Stimulated activated CD4-positive, alpha-beta T cell treated with anti-CD3 and anti-CD28 coated beads, TNF-alpha, amount 100 ng/mL, for 4 hours (primary cell): Measurements from ENCODE around the gene TMPRSS11A.

ENCODE experiments used
- DNase-seq, 3 experiments: peaks; one replicate each; pipeline ENCODE4 v3.0.0-alpha.2; 2020; ENCODE audit warnings: low read depth in 3 of 3

The TMPRSS11A gene

GRCh38 chr4:67912080-67912479 lies 51.2 kb downstream of the TMPRSS11A start:
- no peak for DNase-seq

- DNase-seq, result no peak
Observed at GRCh38 chr4:67911638-67912037, 51.7 kb downstream of the TMPRSS11A start.

GRCh38 chr4:67911141-67911540 lies 52.2 kb downstream of the TMPRSS11A start:
- no peak for DNase-seq

GRCh38 chr4:67910585-67910905 lies 52.7 kb downstream of the TMPRSS11A start:
- no peak for DNase-seq

- no peak for DNase-seq
Observed at GRCh38 chr4:67909905-67910584, 53.2 kb downstream of the TMPRSS11A start.

- DNase-seq, result no peak
Observed at GRCh38 chr4:67907650-67908049, 55.6 kb downstream of the TMPRSS11A start.

GRCh38 chr4:67899096-67899495 lies 64.2 kb downstream of the TMPRSS11A start:
- DNase-seq, result no peak

GRCh38 chr4:67897686-67898085 lies 65.6 kb downstream of the TMPRSS11A start:
- DNase-seq, result no peak

- no peak for DNase-seq
Observed at GRCh38 chr4:67896421-67897065, 66.8 kb downstream of the TMPRSS11A start.

GRCh38 chr4:67894659-67895058 lies 68.6 kb downstream of the TMPRSS11A start:
- DNase-seq, result no peak

- DNase-seq, result no peak
Observed at GRCh38 chr4:67892905-67893304, 70.4 kb downstream of the TMPRSS11A start.

GRCh38 chr4:67892253-67892652 lies 71.0 kb downstream of the TMPRSS11A start:
- DNase-seq, result no peak

GRCh38 chr4:67891645-67892044 lies 71.6 kb downstream of the TMPRSS11A start:
- DNase-seq, result no peak

GRCh38 chr4:67886281-67886680 lies 77.0 kb downstream of the TMPRSS11A start:
- DNase-seq, result no peak

GRCh38 chr4:67885762-67886161 lies 77.5 kb downstream of the TMPRSS11A start:
- no peak for DNase-seq

- DNase-seq, result no peak
Observed at GRCh38 chr4:67884701-67885100, 78.6 kb downstream of the TMPRSS11A start.

- DNase-seq, result no peak
Observed at GRCh38 chr4:67883902-67884301, 79.4 kb downstream of the TMPRSS11A start, which contains the start of gene TMPRSS11D. TMPRSS11D (minus strand) TSS chr4:67884002; CDS start chr4:67883933, 69 bp downstream.

GRCh38 chr4:67883458-67883857 lies 79.8 kb downstream of the TMPRSS11A start:
- DNase-seq, result no peak

GRCh38 chr4:67880866-67881610 lies 82.3 kb downstream of the TMPRSS11A start:
- no peak for DNase-seq

- DNase-seq, result no peak
Observed at GRCh38 chr4:67879486-67879885, 83.8 kb downstream of the TMPRSS11A start.

GRCh38 chr4:67877086-67877485 lies 86.2 kb downstream of the TMPRSS11A start:
- DNase-seq, result no peak

- DNase-seq, result no peak
Observed at GRCh38 chr4:67874986-67875385, 88.3 kb downstream of the TMPRSS11A start.

GRCh38 chr4:67873116-67873515 lies 90.2 kb downstream of the TMPRSS11A start:
- no peak for DNase-seq
